Parathyroid adenoma (tissue), 2 donors: Measurements from ENCODE around the gene PRR19.

Source experiments
- H2AFZ ChIP-seq: fragments of 300-600 bp; sonication (generic); one replicate; pipeline ENCODE4 v1.7.0; 2017; ENCODE audit warnings: antibody characterized with exemption, mild to moderate bottlenecking
- H3K27ac ChIP-seq: fragments of 300-600 bp; sonication (generic); one replicate; pipeline ENCODE4 v1.7.0; 2017
- H3K27me3 ChIP-seq: fragments of 300-600 bp; sonication (generic); one replicate; pipeline ENCODE4 v1.7.0; 2017; ENCODE audit warnings: low read length; ENCODE audit not compliant: control insufficient read depth, insufficient read depth
- H3K36me3 ChIP-seq: fragments of 300-600 bp; sonication (generic); one replicate; pipeline ENCODE4 v1.7.0; 2017; ENCODE audit warnings: low read length; ENCODE audit not compliant: control insufficient read depth, insufficient read depth
- H3K4me1 ChIP-seq: fragments of 300-600 bp; sonication (generic); one replicate; pipeline ENCODE4 v1.7.0; 2017; ENCODE audit warnings: control low read depth
- H3K4me2 ChIP-seq: fragments of 300-600 bp; sonication (generic); one replicate; pipeline ENCODE4 v1.7.0; 2017; ENCODE audit warnings: low read length
- H3K4me3 ChIP-seq: fragments of 300-600 bp; sonication (generic); one replicate; pipeline ENCODE4 v1.7.0; 2017; ENCODE audit warnings: low read depth, low read length
- H3K79me2 ChIP-seq: fragments of 300-600 bp; sonication (generic); one replicate; pipeline ENCODE4 v1.7.0; 2017; ENCODE audit warnings: control low read depth
- H3K9ac ChIP-seq: fragments of 300-600 bp; sonication (generic); one replicate; pipeline ENCODE4 v1.7.0; 2017; ENCODE audit warnings: mild to moderate bottlenecking
- H3K9me3 ChIP-seq: fragments of 300-600 bp; sonication (generic); one replicate; pipeline ENCODE4 v1.7.0; 2017; ENCODE audit warnings: low read length; ENCODE audit not compliant: control insufficient read depth
- TF ChIP-seq, protein P1 (sequence below): fragments of 300-600 bp; sonication (generic); IDR thresholded peaks from one replicate; pipeline ENCODE4 v1.7.0; 2017; ENCODE audit warnings: antibody characterized with exemption, mild to moderate bottlenecking
- donor health status: primary hyperparathyroidism.

PRR19 gene

DNA sequence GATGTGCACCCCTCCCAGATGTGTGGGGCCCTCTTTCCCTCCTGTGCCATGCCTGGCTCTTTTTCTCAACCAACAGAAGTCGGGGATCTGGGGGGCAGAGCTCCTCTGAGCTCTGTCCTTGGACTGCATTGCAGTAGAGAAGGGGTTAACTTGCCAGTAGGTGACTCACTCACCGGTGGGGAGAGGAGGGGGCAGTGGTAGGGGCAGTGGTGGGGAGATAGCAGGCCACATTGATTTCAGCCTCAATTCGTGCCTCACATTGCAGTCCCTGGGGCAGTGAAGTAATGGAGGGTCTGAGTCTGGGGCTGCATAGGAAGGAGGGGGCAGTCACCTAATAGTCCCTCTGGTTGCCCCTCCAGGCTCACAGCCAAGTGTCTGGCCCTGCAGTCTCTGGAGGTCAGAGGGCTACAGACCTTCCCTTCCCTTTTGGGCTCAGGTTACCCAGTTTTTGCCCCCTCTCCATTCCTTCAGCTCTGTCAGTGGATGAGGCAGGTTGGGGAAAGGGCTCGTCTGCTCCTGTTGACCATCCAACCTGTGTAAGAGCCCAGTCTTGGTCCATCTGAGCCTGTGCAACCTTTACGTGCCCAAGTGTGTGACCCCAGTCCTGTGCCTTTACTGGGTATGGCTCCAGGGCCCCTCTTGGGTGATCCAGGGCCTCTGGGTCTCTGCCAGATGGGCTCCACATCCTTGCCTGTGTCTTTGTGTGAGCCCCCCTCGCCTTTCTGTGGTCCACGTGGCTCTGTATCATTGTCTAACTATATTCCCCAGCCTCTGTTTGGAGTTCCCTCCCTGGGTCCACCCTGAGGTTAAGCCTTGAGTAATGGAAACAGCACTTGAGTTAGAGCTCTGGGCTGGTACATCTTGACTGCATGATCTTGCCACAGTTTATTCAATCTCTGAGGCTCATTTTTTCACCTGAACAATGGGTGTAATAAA lies 19.8 kb upstream of the PRR19 start:
- H3K9me3 ChIP-seq = no peaks in the 10 kb centered on the region
- H3K27ac ChIP-seq = peak overlapping the region; percentile 51
- no peak overlapping the region for H3K4me3 ChIP-seq
- H2AFZ ChIP-seq = no peak overlapping the region
- peaks cover 57% of the 10 kb centered on the region for H3K4me1 ChIP-seq
- no peak overlapping the region for H3K9ac ChIP-seq
- peaks cover 9% of the 10 kb centered on the region for H3K79me2 ChIP-seq
- H3K36me3 ChIP-seq = no peaks in the 10 kb centered on the region
- TF ChIP-seq, protein P1, sequence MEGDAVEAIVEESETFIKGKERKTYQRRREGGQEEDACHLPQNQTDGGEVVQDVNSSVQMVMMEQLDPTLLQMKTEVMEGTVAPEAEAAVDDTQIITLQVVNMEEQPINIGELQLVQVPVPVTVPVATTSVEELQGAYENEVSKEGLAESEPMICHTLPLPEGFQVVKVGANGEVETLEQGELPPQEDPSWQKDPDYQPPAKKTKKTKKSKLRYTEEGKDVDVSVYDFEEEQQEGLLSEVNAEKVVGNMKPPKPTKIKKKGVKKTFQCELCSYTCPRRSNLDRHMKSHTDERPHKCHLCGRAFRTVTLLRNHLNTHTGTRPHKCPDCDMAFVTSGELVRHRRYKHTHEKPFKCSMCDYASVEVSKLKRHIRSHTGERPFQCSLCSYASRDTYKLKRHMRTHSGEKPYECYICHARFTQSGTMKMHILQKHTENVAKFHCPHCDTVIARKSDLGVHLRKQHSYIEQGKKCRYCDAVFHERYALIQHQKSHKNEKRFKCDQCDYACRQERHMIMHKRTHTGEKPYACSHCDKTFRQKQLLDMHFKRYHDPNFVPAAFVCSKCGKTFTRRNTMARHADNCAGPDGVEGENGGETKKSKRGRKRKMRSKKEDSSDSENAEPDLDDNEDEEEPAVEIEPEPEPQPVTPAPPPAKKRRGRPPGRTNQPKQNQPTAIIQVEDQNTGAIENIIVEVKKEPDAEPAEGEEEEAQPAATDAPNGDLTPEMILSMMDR = no peak
- H3K27me3 ChIP-seq = no peaks in the 10 kb centered on the region
- no peak overlapping the region for H3K4me2 ChIP-seq

GRCh38 chr19:42282819-42283187 lies 19.1 kb upstream of the PRR19 start:
- Histone ChIP-seq H3K9ac (no peak overlapping the region), H2AFZ (no peak overlapping the region), H3K9me3 (no peaks in the 10 kb centered on the region), H3K4me2 (peak overlapping the region; percentile 91), H3K27ac (peak overlapping the region; percentile 80), H3K79me2 (peaks cover 5% of the 10 kb centered on the region), H3K27me3 (no peaks in the 10 kb centered on the region), H3K4me3 (no peak overlapping the region), H3K4me1 (peaks cover 54% of the 10 kb centered on the region), H3K36me3 (no peaks in the 10 kb centered on the region)
- TF ChIP-seq, protein P1 = no peak

GRCh38 chr19:42283188-42284065 lies 18.5 kb upstream of the PRR19 start:
- Histone ChIP-seq H3K4me2 (peak overlapping the region; percentile 91), H3K9me3 (no peaks in the 10 kb centered on the region), H3K4me3 (peak overlapping the region; percentile 61), H3K36me3 (no peaks in the 10 kb centered on the region), H3K27me3 (no peaks in the 10 kb centered on the region), H3K4me1 (peaks cover 48% of the 10 kb centered on the region), H3K9ac (no peak overlapping the region), H2AFZ (peak overlapping the region; percentile 76), H3K27ac (peak overlapping the region; percentile 80), H3K79me2 (peaks cover 5% of the 10 kb centered on the region)
- TF ChIP-seq, protein P1 = no peak

GRCh38 chr19:42284066-42284501 lies 17.8 kb upstream of the PRR19 start:
- Histone ChIP-seq H3K27ac (no peak overlapping the region), H3K4me3 (no peak overlapping the region), H3K79me2 (peaks cover 1% of the 10 kb centered on the region), H3K4me1 (peaks cover 41% of the 10 kb centered on the region), H3K36me3 (no peaks in the 10 kb centered on the region), H3K4me2 (no peak overlapping the region), H3K27me3 (no peaks in the 10 kb centered on the region), H3K9me3 (no peaks in the 10 kb centered on the region), H2AFZ (no peak overlapping the region), H3K9ac (no peak overlapping the region)
- TF ChIP-seq, protein P1 = no peak
